GM20431 (cell line): Measurements from ENCODE around the gene TBC1D13.
"Not testable (repeated sequence)": the region's sequence is repeated elsewhere in the genome, so short reads cannot be mapped to it uniquely, and the experiment has no call there.

Experiments used
- in situ Hi-C: fragments of 300-500 bp; cut with MseI, MboI; formaldehyde crosslinking; loops from one replicate; pipeline ENCODE4 v1.15.0; 2020; ENCODE audit warnings: low sequenced_read_pairs; ENCODE audit not compliant: unreplicated experiment

Gene TBC1D13

GRCh38 chr9:128781187-128782070, 5.6 kb upstream of the TBC1D13 start:
- in situ Hi-C loops = no loop called here

GRCh38 chr9:128782669-128783068, 4.4 kb upstream of the TBC1D13 start:
- in situ Hi-C loops = no loop called here

DNA sequence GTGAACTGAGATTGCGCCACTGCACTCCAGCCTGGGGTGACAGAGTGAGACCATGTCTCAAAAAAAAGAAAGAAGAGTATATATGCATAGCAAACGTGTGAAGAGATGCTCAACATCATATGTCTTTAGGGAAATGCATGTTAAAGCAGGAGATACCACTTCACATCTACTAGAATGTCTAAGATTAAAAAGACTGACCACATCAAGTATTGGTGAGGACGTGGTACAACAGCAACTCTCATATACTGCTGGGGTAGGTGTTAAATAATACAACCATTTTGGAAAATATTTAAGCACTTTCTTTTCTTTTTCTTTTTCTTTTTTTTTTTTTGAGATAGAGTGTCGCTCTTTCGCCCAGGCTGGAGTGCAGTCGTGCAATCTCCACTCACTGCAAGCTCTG, 1.6 kb upstream of the TBC1D13 start:
- in situ Hi-C loops = no loop called here

- in situ Hi-C loops = no loop called here
Observed at GRCh38 chr9:128787659-128788058, 606 bp downstream of the TBC1D13 start.

- in situ Hi-C loops = no loop called here
Observed at GRCh38 chr9:128788445-128788844, 1.4 kb downstream of the TBC1D13 start.

GRCh38 chr9:128790536-128790935, 3.5 kb downstream of the TBC1D13 start:
- in situ Hi-C loops = no loop called here

GRCh38 chr9:128792134-128792533, 5.1 kb downstream of the TBC1D13 start:
- in situ Hi-C loops = no loop called here

DNA sequence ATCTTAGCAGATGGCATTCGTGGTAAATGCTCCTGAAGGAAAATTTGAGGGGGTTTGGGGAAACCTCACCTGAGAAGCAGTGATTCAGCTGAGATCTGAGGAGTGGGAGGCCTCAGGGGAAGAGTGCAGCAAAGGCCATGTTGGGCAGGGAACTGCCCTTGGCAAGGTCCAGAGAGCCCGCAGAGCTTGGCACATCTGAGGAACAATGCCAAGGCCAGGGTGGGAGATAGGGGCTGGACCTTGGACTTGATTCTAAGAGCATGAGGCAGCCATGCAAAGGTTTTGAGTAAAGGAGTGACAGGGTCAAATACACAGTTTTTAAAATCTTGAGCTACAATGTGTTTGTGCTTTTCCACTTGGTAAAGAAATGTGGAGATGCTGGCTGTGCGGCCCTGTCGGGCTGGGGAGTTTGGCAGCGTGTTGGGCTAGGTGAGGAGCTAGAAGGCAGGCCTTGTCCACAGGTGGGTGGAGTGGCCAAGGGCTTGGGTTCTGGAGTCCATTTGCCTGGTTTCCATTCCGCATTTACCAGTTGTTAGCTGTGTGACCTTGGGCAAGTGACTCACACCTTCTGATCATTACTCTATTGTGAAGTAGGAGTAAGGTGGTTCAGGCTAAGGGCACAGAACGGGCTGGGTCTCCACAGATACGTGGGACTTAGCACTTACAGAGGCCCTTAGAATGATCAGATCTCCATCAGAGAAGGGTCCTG, 6.1 kb downstream of the TBC1D13 start:
- in situ Hi-C loops = no loop called here

GRCh38 chr9:128794961-128795360, 7.9 kb downstream of the TBC1D13 start:
- in situ Hi-C loops = not testable (repeated sequence)

DNA sequence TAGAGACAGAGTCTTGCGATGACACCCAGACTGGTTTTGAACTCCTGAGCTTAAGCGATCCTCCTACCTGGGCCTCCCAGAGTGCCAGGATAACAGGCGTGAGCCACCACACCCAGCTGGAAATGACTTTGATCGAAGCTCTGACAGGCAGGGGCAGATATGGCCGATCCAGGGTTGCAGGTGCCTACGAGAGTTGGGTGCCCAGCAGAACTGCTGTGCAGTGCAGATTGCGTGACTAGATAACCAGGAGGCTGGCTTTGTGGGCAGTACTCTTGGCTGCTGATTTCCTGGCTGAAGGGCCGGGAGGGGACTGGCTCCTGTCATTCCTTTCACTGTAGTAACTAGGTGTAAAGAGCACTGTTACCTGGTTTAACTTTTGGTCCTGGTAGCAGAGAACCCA, 11.8 kb downstream of the TBC1D13 start:
- in situ Hi-C loops = no loop called here

GRCh38 chr9:128800061-128800460, 13.0 kb downstream of the TBC1D13 start:
- in situ Hi-C loops = no loop called here

GRCh38 chr9:128802482-128802881, 15.4 kb downstream of the TBC1D13 start:
- in situ Hi-C loops = no loop called here

GRCh38 chr9:128805661-128806060, 18.6 kb downstream of the TBC1D13 start:
- in situ Hi-C loops = no loop called here

DNA sequence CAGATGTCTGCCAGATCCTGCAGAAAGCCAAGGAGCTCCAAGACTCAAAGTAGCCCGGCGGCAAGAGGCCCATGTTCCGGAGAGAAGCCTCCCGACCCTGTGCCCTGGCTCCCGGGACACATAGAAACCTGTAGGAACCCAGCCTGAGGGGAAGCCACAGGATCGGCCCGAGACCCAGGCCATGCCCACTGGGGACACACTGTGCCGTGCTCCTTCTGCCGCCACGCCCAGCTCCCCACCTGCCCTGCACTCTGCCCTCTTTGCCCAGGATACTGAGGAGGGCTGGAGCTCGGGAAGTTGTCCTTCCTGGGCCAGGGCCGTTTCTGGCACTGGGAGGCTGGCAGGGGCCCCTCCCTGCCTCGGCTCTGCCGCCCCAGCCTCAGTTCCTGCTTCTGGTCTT, 20.8 kb downstream of the TBC1D13 start:
- in situ Hi-C loops = no loop called here

GRCh38 chr9:128808543-128808942, 21.5 kb downstream of the TBC1D13 start:
- in situ Hi-C loops = no loop called here

DNA sequence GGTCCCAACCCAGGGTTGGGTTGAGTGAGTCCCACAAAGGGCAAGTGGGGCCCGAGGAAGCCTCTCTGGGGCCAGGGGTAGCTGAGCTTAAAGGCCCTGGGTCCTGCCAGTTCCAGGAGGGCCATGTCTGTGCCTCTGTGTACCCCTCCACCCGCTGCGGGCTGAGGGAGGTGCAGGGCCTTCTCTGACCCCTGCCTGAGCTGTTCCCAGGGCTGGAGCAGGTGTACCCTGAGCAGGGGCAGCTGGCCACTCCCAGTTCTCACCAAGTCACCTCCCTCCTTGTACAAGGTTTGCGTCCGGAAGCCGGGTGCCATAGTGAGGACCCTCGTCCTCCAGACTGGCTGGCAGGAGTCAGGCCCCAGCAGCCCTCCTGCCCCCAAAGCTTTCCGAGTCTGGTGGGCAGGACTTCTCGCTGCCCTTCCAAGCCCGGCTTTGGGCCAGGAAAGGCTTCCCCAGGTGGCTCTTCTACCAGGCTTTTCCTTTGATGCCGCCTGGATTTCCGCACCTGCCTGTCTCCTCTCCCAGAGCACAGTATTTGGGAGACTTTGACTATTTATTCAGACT, 22.1 kb downstream of the TBC1D13 start:
- in situ Hi-C loops = no loop called here

- in situ Hi-C loops = no loop called here
Observed at GRCh38 chr9:128809831-128810230, 22.8 kb downstream of the TBC1D13 start.

- in situ Hi-C loops = no loop called here
Observed at GRCh38 chr9:128810873-128811272, 23.8 kb downstream of the TBC1D13 start.

DNA sequence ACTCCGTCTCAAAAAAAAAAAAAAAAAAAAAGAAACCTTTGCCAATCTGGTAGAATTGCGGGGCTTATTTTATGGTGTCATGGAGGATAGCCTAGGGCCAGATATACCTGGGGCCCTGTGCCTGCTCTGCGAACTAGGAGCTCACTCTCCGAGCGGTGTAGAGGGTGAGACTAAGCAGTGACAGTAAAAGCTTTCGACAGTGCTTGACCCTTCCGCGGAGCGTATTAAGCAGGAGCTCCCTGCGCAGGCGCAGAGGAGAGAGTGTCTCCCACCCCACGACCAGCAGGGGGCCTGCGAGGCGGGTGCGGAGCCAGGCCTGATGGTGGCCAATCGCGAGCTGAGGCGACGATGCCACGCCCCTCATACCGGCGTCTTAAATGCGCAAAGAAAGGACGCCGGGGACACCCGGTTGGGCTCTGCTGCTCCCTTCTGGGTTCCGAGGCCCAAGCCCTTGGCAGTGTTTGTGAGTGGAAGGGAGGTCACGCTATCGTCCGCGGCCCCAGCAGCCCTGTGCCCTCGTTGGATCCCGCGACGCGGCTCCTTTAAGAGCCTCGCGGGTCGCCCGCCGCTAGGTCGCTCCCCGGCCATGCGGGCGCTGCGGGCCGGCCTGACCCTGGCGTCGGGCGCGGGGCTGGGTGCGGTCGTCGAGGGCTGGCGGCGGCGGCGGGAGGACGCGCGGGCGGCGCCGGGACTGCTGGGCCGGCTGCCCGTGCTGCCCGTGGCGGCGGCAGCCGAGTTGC, 31.2 kb downstream of the TBC1D13 start, which contains the start of gene ENDOG:
Gene ENDOG (plus strand): TSS at position 402 of the 740 bp plus-strand sequence. CDS start 185 bp downstream, at position 587.
- in situ Hi-C loops = no loop called here
